ENCODE data around the gene TMEM119.

Gene TMEM119

DNA sequence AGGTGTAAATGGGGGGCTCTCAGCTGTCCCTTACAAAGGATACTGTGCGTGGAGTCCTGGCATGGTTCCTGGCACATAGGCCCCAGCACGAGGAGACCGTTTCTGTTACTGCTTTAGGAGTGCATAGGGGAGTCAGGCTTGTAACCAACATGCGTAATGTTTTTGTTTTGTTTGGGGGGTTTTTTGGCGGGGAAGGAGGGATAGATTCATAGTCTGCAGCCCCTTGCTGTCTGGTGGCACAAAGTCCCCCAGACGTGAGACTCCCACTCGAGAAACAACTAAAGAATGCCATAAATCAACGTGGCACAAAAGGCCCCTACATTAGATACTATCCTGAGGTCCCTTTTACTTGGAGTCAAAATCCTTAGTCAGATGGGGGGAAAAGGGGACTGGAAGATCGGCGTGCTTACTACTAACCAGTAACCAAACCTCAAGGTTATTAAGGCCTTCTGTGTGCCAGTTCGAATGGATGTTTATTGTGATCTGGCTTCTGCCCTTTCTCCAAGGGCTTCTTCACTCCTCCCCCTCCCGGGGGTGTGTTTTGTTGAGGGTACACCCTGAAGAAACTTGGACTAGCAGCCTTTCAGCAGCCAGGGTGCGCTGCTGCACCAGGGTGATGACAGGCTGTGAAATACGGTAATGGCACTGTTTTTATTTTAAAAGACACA is 34.6 kb downstream of the TMEM119 start:
- peak; percentile 90 for DNase-seq (ENCODE audit: low read depth)
- peak overlapping the region; percentile 92 for H3K4me3 ChIP-seq (replicated peaks; ENCODE audit: low read depth, low read length)
- TF ChIP-seq CTCF (IDR thresholded peaks at IDR 0.05; ENCODE audit: low read length, missing control alignments), result peak; percentile 97

- DNase-seq (ENCODE audit: low read depth), result peak; percentile 98
- TF ChIP-seq CTCF (IDR thresholded peaks at IDR 0.05; ENCODE audit: low read length, missing control alignments), result no peak
- peak within 1 kb of the TSS; percentile 98 for H3K4me3 ChIP-seq (replicated peaks; ENCODE audit: low read depth, low read length)
Observed at GRCh38 chr12:108562348-108563135, 35.3 kb downstream of the TMEM119 start, which contains the start of gene ISCU. Gene ISCU (plus strand): TSS chr12:108562596. CDS start chr12:108562623, 27 bp downstream.

GRCh38 chr12:108561852-108562347 is 36.0 kb downstream of the TMEM119 start:
- no peak for DNase-seq (ENCODE audit: low read depth)
- peak overlapping the region; percentile 98 for H3K4me3 ChIP-seq (replicated peaks; ENCODE audit: low read depth, low read length)
- no peak for TF ChIP-seq CTCF (IDR thresholded peaks at IDR 0.05; ENCODE audit: low read length, missing control alignments)

GRCh38 chr12:108560752-108561719 is 36.8 kb downstream of the TMEM119 start, which contains the start of gene SART3:
Gene SART3 (minus strand): TSS chr12:108561173. CDS start chr12:108561154, 19 bp downstream.
- no peak for TF ChIP-seq CTCF (IDR thresholded peaks at IDR 0.05; ENCODE audit: low read length, missing control alignments)
- H3K4me3 ChIP-seq (replicated peaks; ENCODE audit: low read depth, low read length), result peak within 1 kb of the TSS; percentile 98
- DNase-seq (ENCODE audit: low read depth), result peak; percentile 90

GRCh38 chr12:108560321-108560721 is 37.6 kb downstream of the TMEM119 start:
- no peak for TF ChIP-seq CTCF (IDR thresholded peaks at IDR 0.05; ENCODE audit: low read length, missing control alignments)
- DNase-seq (ENCODE audit: low read depth), result peak; percentile 75
- H3K4me3 ChIP-seq (replicated peaks; ENCODE audit: low read depth, low read length), result peak overlapping the region; percentile 98

DNA sequence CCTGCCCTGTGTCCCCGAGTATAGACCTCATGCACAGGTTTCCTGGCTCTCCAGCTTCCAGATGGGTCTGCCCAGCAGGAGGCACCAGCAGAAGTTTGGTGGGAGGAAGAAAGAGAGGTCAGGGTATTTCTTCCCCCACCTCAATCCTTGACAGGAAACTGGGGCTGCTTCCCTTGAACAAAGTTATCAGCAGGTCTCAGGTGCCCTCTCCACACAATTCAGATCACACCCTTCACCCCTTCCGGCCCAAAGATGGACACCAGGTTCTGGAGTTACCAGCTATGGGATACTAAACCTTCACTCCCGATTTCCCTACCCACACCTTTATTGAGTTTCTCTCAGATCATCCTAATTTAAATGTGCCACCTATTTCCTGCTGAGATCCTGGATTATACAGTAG is 38.1 kb downstream of the TMEM119 start:
- peak overlapping the region; percentile 98 for H3K4me3 ChIP-seq (replicated peaks; ENCODE audit: low read depth, low read length)
- no peak for DNase-seq (ENCODE audit: low read depth)
- no peak for TF ChIP-seq CTCF (IDR thresholded peaks at IDR 0.05; ENCODE audit: low read length, missing control alignments)

Data from fibroblast of pulmonary artery (primary cell).